WI38 (cell line): ENCODE measurements around the gene PREX1.
"Not testable (repeated sequence)": the region's sequence is repeated elsewhere in the genome, so short reads cannot be mapped to it uniquely, and the experiment has no call there.

Experiments
- H3K4me3 ChIP-seq: 2 replicates; pipeline ENCODE4 v1.5.1; 2011; ENCODE audit warnings: low read depth, mild to moderate bottlenecking, control low read depth, low read length
- CTCF ChIP-seq: IDR thresholded peaks from 2 replicates; pipeline ENCODE4 v1.5.1; 2012; ENCODE audit warnings: low read depth, mild to moderate bottlenecking, control low read depth, low read length

PREX1 gene

GRCh38 chr20:48758206-48758820 is 69.5 kb downstream of the PREX1 start:
- TF ChIP-seq CTCF: no peak
- H3K4me3 ChIP-seq: no peak overlapping the region

GRCh38 chr20:48756774-48757173 is 71.0 kb downstream of the PREX1 start:
- H3K4me3 ChIP-seq: not testable (repeated sequence)

- TF ChIP-seq CTCF: no peak
- H3K4me3 ChIP-seq: no peak overlapping the region
These were observed 73.5 kb downstream of the PREX1 start for GRCh38 chr20:48754292-48754691.

GRCh38 chr20:48752963-48753362 is 74.8 kb downstream of the PREX1 start:
- H3K4me3 ChIP-seq: no peak overlapping the region
- TF ChIP-seq CTCF: no peak

- no peak overlapping the region for H3K4me3 ChIP-seq
- no peak for TF ChIP-seq CTCF
These were observed 75.9 kb downstream of the PREX1 start for GRCh38 chr20:48751871-48752270.

GRCh38 chr20:48750941-48751635 is 76.7 kb downstream of the PREX1 start:
- H3K4me3 ChIP-seq: no peak overlapping the region
- no peak for TF ChIP-seq CTCF

GRCh38 chr20:48750376-48750775 is 77.4 kb downstream of the PREX1 start:
- no peak for TF ChIP-seq CTCF
- no peak overlapping the region for H3K4me3 ChIP-seq
